OCI-LY7 (cell line): ENCODE results near the gene NRP1. TPM values are rescaled to one million over a fixed set of nuclear protein-coding genes. Genes with fewer than 3 reads are reported as not detected.

ENCODE experiments used
- BruUV-seq: library from RNA; stranded (reverse); fragments of 400-500 nt; replicated peaks from 2 replicates; lab custom pipeline; 2021; lab: Mats Ljungman, UMichigan
- CTCF ChIA-PET: fragments of 300-600 bp; sonication (Branson Sonifier 250); formaldehyde crosslinking; loops from one replicate; lab custom pipeline; 2022; ENCODE audit warnings: antibody characterized with exemption; ENCODE audit not compliant: unreplicated experiment; lab: Charles Lee
- POLR2A ChIA-PET: fragments of 300-600 bp; sonication (Branson Sonifier 250); formaldehyde crosslinking; loops from one replicate; lab custom pipeline; 2022; ENCODE audit warnings: antibody characterized with exemption; lab: Charles Lee
- DNase-seq: peaks from one replicate; pipeline ENCODE4 v3.0.0-alpha.2; 2015; ENCODE audit warnings: low spot score
- H2AFZ ChIP-seq: fragments of 200-600 bp; sonication (generic), shearing (Covaris generic); 2 replicates; pipeline ENCODE4 v1.6.1; 2014; ENCODE audit warnings: mild to moderate bottlenecking, antibody characterized with exemption, low read length, moderate library complexity
- H3K27ac ChIP-seq: fragments of 200-600 bp; sonication (generic); 2 replicates; pipeline ENCODE4 v1.5.1; 2014; ENCODE audit warnings: mixed run types, low read depth, mild to moderate bottlenecking, moderate library complexity, low read length, inconsistent platforms; ENCODE audit not compliant: poor library complexity, severe bottlenecking
- H3K36me3 ChIP-seq: fragments of 200-600 bp; sonication (generic); 2 replicates; pipeline ENCODE4 v1.6.1; 2014; ENCODE audit warnings: mild to moderate bottlenecking, antibody characterized with exemption, low read length, moderate library complexity, mixed read lengths; ENCODE audit not compliant: insufficient read depth
- H3K4me1 ChIP-seq: fragments of 200-600 bp; sonication (generic); 2 replicates; pipeline ENCODE4 v1.5.1; 2014; ENCODE audit warnings: mild to moderate bottlenecking, low read length; ENCODE audit not compliant: insufficient read depth, poor library complexity, severe bottlenecking
- H3K4me2 ChIP-seq: fragments of 200-600 bp; sonication (generic); 2 replicates; pipeline ENCODE4 v1.6.1; 2014; ENCODE audit warnings: mild to moderate bottlenecking, low read length
- H3K4me3 ChIP-seq: fragments of 200-600 bp; sonication (generic); 2 replicates; pipeline ENCODE4 v1.5.1; 2014; ENCODE audit warnings: mild to moderate bottlenecking, low read depth, low read length; ENCODE audit not compliant: poor library complexity, severe bottlenecking
- H3K79me2 ChIP-seq: fragments of 200-600 bp; sonication (generic); 2 replicates; pipeline ENCODE4 v1.6.1; 2016; ENCODE audit warnings: low read depth, mild to moderate bottlenecking, low read length, moderate library complexity, mixed read lengths; ENCODE audit not compliant: insufficient read depth
- H3K9me2 ChIP-seq: fragments of 200-600 bp; sonication (generic); 2 replicates; pipeline ENCODE4 v1.6.1; 2016; ENCODE audit warnings: mild to moderate bottlenecking, low read length, mixed read lengths; ENCODE audit not compliant: insufficient read depth
- H3K9me3 ChIP-seq: fragments of 200-600 bp; sonication (generic); 2 replicates; pipeline ENCODE4 v1.6.1; 2014; ENCODE audit warnings: mild to moderate bottlenecking, mixed run types, low read length, mixed read lengths
- H4K20me1 ChIP-seq: fragments of 200-600 bp; sonication (generic); 2 replicates; pipeline ENCODE4 v1.6.1; 2014; ENCODE audit warnings: mild to moderate bottlenecking, antibody characterized with exemption, low read length, moderate library complexity, mixed read lengths; ENCODE audit not compliant: insufficient read depth
- EZH2phosphoT487 ChIP-seq: fragments of 200-600 bp; sonication (generic); IDR thresholded peaks from 2 replicates; pipeline ENCODE4 v1.6.1; 2018; ENCODE audit warnings: low read depth, borderline replicate concordance, mild to moderate bottlenecking, mixed run types, antibody characterized with exemption, low read length, moderate library complexity, mixed read lengths
- intact Hi-C: fragments of 100-400 bp; cut with micrococcal nuclease; formaldehyde crosslinking; loops from one replicate; pipeline ENCODE4 v1.10.0; 2022; ENCODE audit not compliant: unreplicated experiment
- total RNA-seq, 2 experiments: library from RNA; depleted of rRNA in 1 of 2; stranded (reverse); fragments of >200 nt in 1 of 2; shearing (Covaris generic) in 1 of 2; gene quantifications; 2 replicates each; pipeline ENCODE4 v1.2.3, GENCODE V29; 2014 to 2022
- TF ChIP-seq, protein P1 (sequence below): fragments of 200-600 bp; sonication (generic); conservative IDR thresholded peaks from 2 replicates; pipeline ENCODE4 v1.5.1; 2014; ENCODE audit warnings: mild to moderate bottlenecking, antibody characterized with exemption, low read length, moderate library complexity, mixed read lengths

NRP1 gene
- total RNA-seq, 2 experiments from 2014 or later, result not detected

DNA sequence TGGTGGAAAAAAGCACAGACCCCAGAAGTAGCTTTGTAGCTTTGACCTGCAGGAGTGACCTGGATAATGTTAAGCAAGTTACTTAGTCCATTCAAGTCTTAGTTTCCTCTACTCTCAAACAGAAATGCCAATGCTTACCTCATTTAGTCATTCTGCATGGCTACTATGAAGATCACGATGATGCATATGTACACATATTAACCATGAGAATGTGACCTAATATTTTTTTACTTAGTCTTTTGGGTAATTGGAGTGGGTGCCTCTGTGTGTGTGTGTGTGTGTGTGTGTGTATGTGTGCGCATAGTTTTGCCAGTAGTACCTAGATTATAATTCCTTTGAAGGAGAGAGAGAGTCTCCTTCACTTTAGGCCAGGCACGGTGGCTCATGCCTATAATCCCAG, 95.8 kb downstream of the NRP1 start:
- CTCF ChIA-PET, result no interaction called here
- intact Hi-C loops, result no loop called here
- Histone ChIP-seq H4K20me1 (no peaks in the 10 kb centered on the region), H3K4me3 (no peak overlapping the region), H3K36me3 (no peaks in the 10 kb centered on the region), H2AFZ (no peak overlapping the region), H3K27ac (no peak overlapping the region), H3K4me2 (no peak overlapping the region), H3K79me2 (no peaks in the 10 kb centered on the region), H3K9me3 (no peaks in the 10 kb centered on the region), H3K9me2 (no peaks in the 10 kb centered on the region), H3K4me1 (no peaks in the 10 kb centered on the region)
- no peak for TF ChIP-seq EZH2phosphoT487
- TF ChIP-seq, protein P1, sequence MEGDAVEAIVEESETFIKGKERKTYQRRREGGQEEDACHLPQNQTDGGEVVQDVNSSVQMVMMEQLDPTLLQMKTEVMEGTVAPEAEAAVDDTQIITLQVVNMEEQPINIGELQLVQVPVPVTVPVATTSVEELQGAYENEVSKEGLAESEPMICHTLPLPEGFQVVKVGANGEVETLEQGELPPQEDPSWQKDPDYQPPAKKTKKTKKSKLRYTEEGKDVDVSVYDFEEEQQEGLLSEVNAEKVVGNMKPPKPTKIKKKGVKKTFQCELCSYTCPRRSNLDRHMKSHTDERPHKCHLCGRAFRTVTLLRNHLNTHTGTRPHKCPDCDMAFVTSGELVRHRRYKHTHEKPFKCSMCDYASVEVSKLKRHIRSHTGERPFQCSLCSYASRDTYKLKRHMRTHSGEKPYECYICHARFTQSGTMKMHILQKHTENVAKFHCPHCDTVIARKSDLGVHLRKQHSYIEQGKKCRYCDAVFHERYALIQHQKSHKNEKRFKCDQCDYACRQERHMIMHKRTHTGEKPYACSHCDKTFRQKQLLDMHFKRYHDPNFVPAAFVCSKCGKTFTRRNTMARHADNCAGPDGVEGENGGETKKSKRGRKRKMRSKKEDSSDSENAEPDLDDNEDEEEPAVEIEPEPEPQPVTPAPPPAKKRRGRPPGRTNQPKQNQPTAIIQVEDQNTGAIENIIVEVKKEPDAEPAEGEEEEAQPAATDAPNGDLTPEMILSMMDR, result no peak
- POLR2A ChIA-PET, result no interaction called here
- no peak for DNase-seq
- no TSS peak for BruUV-seq

DNA sequence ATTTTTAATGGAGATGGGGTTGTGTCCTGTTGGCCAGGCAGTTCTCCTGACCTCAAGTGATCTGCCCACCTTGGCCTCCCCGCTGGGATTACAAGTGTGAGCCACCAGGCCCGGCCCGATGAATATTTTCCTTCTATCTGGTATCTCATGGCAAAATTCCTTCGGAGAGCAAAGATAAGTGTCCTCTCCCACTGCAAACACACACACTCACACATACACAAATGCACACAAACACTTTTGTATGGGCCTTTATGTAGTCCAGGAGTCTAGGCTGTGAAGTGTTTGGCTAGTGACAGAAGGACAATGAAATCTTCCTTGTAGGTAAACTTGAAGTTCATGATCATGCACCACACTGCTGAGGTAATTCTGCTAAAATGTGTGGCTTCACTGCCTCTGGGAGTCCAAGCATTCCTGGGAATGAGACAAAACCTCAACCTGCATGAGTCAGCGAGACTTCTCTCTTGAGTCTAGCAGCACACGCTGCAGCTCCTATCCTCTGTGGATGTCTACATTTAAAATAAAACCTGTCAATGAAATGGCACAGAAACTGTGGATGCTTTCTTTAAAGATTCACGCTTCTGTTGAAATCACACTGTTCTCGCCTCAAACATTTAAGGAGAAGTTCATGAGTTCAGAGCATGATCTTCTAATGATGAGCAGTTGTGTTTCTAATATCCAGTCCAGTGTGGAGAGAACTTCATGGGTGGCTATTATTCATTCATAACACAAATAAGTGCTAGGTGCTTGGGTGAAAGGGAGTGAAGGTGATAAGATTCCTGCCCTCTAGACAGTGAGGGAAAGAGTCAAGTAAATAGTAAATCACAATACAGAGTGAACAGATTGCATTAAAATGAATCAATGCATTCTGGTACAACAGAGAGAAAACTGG, 96.5 kb downstream of the NRP1 start:
- POLR2A ChIA-PET, result no interaction called here
- BruUV-seq, result no TSS peak

More for the DNA sequence above, 96.5 kb downstream of the NRP1 start:
- Histone ChIP-seq H3K9me2 (no peaks in the 10 kb centered on the region), H3K4me1 (no peaks in the 10 kb centered on the region), H3K9me3 (no peaks in the 10 kb centered on the region), H3K27ac (no peak overlapping the region), H3K79me2 (no peaks in the 10 kb centered on the region), H2AFZ (no peak overlapping the region), H3K4me3 (no peak overlapping the region), H3K36me3 (no peaks in the 10 kb centered on the region), H3K4me2 (no peak overlapping the region), H4K20me1 (no peaks in the 10 kb centered on the region)
- no peak for TF ChIP-seq EZH2phosphoT487
- TF ChIP-seq, protein P1, result no peak
- no peak for DNase-seq
- intact Hi-C loops, result no loop called here
- CTCF ChIA-PET, result no interaction called here
